NCI-H1930 (cell line): ENCODE measurements around the gene SNRPD2.
"Not testable (repeated sequence)": the region's sequence is repeated elsewhere in the genome, so short reads cannot be mapped to it uniquely, and the experiment has no call there.

ENCODE experiments used
- DNase-seq, 2 experiments: peaks; one replicate each; lab custom pipeline; 2025; lab: John Stamatoyannopoulos, UW

SNRPD2 gene

DNA sequence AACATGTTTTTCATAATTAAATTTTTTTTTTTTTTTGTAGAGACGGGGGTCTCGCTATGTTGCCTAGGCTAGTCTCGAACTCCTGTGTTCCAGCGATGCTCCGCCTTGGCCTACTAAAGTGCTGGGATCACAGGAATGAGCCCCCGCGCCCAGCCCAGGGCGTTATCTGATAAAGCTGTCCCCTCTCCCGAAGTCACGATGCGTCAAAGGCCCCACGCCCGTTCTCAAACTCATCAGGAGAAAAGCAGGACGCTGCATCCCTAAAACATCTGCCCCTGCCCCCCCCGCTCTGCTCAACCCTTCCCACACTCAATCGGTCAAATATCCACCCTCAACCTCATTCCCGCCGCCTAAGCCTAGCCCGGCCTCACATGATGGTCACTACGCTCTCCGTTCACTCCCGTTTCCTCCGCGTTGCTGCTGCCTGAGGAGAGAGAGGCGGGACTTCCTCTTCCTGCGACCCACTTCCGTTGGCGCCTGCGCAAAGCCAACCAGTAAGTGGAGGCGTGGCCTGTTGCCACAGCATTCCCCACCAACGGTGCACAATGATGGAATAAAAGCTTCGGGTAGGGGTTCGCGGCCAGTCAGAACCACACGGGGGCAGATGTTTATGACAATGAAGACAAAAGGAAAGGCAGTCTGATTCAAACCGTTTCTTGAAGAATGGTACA is at the start of gene SNRPD2:
TSS of gene SNRPD2 (minus strand) at position 438 of the 671 bp plus-strand sequence. CDS start at position 373, 65 bp downstream.
- peak; percentile 99 for DNase-seq

- DNase-seq = no peak
Observed at GRCh38 chr19:45739498-45740439, 48.0 kb upstream of the SNRPD2 start.

DNA sequence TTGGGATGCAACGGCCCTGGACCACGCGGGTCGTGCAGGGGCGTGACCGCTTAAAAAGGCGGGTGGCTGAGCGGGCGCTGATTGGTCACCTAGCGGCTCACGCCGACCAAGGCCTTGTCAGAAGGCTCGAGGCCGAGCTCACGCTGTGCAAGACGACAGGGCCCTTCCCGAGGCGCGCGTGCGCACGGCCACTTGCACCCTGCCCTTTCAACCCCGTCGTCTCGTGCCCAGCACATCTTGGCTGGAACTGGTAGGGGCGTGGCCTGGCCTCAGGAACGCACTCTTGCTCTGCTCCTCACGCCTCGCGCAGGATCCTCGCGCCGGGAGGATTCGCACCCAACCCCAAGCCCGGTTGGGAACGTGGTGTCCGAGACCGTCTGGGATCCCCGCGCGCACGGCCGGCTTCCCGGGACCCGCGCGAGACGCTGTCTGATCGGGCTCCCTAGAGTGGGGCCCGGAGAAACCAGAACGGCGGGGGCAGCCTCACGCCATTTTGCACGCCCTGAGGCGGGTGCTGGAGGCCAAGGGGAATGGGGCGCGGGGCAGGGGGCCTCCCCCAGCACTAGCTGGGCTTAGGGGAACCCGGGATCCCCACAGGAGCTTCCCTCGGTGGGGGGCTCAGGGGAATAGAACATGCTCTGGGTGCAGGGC is 41.5 kb upstream of the SNRPD2 start, which contains the start of gene MEIOSIN:
TSS of gene MEIOSIN (plus strand) at position 280 of the 651 bp plus-strand sequence. CDS start 1,938 bp downstream, outside the sequence.
- DNase-seq = no peak

- peak; percentile 100 for DNase-seq
Observed at GRCh38 chr19:45730368-45731288, 38.9 kb upstream of the SNRPD2 start, which contains the start of gene FBXO46. Gene FBXO46 (minus strand): TSS chr19:45730896. CDS start chr19:45713495, 17,401 bp downstream.

DNA sequence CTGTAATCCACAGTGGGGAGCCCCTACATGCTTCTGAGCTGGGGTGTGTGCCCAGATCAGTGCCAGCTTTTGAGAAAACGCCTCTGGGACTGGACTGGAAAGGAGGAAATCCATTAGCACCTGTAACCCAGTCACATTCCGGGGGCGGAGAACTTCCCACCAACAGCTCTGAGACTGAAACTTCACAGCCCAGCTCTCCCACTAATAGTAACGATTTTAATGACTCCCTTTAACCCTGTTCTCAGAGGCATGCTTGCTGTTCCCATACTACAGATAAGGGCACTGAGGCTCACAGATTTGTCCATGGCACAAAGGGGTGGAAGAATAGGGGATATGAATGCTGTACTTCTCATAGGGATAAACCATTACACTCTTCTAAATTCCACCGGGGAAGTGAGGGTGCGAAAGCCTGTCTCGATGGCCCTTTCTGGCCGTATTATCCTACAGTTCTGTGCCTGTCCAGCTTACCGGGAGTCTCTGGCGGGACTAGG is 38.1 kb upstream of the SNRPD2 start:
- no peak for DNase-seq

GRCh38 chr19:45728683-45729082 is 36.9 kb upstream of the SNRPD2 start:
- DNase-seq = not testable (repeated sequence)

GRCh38 chr19:45720065-45720464 is 28.3 kb upstream of the SNRPD2 start:
- DNase-seq = not testable (repeated sequence)

DNA sequence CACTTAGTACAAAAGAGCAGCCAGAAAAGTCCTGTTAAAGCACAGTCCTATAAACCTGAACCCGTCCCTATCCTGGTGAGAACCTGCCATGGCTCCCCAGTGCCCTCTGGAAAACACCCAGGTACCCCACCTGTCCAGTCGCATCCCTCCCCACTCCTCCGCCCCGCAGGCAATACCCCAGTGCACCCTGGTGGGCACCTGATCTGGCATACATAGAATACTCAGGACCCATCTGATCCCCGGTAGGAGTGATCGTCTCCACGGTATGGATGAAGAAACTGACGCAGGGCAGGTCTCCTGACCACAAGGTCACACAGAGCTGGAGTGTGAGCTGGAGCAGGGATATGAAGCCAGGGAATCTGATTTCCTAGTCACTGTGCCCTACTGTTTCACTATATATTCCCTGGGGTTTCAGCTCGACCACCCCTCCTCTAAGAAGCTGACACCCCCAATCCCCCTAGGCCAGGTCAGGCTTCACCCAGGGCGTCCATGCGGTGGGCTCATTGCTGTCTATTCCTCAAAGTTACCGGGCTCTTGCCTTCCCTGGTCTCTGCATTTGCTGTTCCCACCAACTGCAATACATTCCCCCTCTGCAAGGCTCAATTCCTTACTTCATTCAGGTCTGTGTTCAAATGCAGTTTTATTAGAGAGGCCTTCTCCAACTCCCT is 26.4 kb upstream of the SNRPD2 start:
- DNase-seq = no peak

GRCh38 chr19:45717131-45717982 is 25.6 kb upstream of the SNRPD2 start:
- DNase-seq = peak; percentile 98 to 99

DNA sequence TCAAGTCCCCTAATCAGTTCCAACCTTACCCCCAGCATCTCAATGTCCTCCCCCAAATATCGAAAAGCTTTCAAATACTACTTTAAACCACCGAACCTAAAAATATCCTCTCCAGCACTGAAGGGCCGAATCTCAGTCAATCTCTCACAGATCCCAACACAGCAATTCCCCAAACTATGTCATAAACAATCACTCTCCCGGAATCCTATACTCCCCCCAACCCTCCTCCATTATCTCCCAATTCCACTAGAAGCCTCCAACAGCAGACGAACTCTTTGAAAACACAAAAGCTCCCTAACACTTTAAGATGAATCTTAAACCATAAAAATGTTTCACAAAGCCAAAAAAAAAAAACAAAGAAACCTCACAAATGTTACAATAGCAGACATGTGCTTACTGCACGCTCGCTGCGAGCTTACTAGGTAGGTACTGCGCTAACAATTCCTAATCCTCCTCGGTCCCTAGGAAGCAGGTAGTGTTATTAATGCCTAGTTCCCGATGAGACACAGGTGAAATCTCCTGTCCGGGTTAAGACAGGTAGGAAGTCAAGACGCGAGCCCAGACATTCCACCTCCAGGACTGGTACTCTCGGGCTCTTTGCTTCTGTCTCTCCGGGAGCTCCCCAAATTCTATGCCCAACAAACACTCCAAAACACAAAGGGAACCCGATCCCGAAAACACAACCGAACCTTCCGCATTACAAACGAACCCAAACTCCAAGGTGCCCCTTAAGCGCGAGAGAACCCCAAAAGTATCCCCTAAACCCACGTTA is 24.8 kb upstream of the SNRPD2 start:
- DNase-seq = no peak

- DNase-seq = no peak
Observed at GRCh38 chr19:45715139-45715538, 23.4 kb upstream of the SNRPD2 start.

GRCh38 chr19:45713141-45713540 is 21.4 kb upstream of the SNRPD2 start:
- no peak for DNase-seq

DNA sequence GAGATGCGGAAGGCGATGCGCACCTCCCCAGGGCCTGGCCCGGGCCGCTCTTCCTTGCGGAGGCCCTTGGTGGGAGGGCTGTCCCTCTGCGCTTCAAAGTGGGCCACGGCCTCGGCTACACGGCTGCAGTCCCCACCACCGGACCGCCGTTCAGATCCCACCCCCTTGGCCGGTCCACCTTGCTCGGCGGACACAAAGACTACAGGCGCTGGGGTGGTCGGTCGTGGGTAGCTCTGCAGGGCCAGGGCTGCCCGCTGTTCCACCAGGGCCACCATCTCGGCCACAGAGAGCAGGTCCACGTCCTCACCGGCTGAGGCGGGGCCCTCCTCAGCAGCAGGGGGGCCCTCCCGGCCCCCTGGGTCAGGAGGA is 20.9 kb upstream of the SNRPD2 start:
- DNase-seq = no peak

DNA sequence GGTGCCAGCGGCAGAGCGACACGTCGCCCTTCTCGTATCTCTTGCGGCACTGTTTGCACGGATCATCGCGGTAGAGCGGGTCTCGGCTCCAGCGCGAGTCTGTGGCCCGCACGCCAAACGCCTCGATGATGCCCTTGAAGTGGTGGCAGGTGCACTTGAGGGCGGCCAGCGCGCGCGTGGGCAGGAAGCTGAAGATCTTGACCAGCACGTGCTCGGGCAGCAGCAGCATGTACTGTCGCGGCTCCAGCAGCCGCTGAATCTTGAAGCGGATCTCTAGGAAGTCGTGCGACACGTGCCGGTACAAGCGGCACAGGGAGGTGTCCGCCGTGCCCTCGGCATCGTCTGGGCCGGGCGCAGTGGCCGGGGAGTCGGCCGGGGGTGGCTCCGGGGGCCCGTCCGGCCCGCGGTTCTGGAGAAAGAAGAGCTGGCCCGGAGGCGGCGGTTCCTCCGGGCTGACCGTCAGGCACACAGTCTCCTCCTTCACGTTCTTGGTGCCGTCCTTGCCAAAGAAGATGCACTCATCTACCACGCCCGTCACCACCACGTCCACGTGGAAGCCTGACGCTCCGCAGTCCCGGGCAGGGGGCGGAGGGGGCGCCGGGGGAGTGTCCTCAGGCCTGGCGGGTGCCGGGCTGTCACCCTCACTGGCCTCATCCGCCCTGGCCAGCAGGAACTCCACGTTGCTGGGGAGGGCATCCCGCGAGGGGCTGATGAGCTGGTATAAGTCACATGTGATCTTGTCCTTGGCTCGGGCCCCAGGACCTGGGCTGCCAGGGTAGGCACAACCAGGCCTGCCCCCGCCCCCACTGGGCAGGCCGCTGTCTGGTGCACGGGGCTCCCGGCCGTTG is 20.3 kb upstream of the SNRPD2 start:
- DNase-seq = no peak

GRCh38 chr19:45710356-45711130 is 18.8 kb upstream of the SNRPD2 start:
- no peak for DNase-seq

- DNase-seq = no peak
Observed at GRCh38 chr19:45705710-45706415, 14.1 kb upstream of the SNRPD2 start.
